GM23338 (cell line): ENCODE measurements around the gene SPINT1. TPM values are rescaled to one million over a fixed set of nuclear protein-coding genes. Genes with fewer than 3 reads are reported as not detected.

ENCODE experiments used
- ATAC-seq: fragments of 200-7000 bp; cut with Tn5 transposase; 3 replicates; pipeline ENCODE4 v1.9.1; 2020
- DNase-seq: peaks from one replicate; pipeline ENCODE4 v3.0.0-alpha.2; 2015; ENCODE audit warnings: low spot score
- H2AFZ ChIP-seq: fragments of 200-600 bp; sonication (generic); 2 replicates; pipeline ENCODE4 v1.8.0; 2016; ENCODE audit warnings: antibody characterized with exemption, mild to moderate bottlenecking, moderate library complexity
- H3F3A ChIP-seq: fragments of 200-600 bp; sonication (generic); replicated peaks from 2 replicates; pipeline ENCODE4 v1.8.0; 2017; ENCODE audit warnings: antibody characterized with exemption, mixed run types, low read depth
- H3K27ac ChIP-seq: fragments of 200-600 bp; sonication (generic); 2 replicates; pipeline ENCODE4 v1.6.1; 2016; ENCODE audit warnings: low read depth
- H3K27me3 ChIP-seq: fragments of 200-600 bp; sonication (generic); 2 replicates; pipeline ENCODE4 v1.8.0; 2016; ENCODE audit warnings: mild to moderate bottlenecking, mixed run types, moderate library complexity; ENCODE audit not compliant: insufficient read depth
- H3K36me3 ChIP-seq: fragments of 200-600 bp; sonication (generic); 2 replicates; pipeline ENCODE4 v1.8.0; 2016; ENCODE audit warnings: mild to moderate bottlenecking; ENCODE audit not compliant: insufficient read depth
- H3K4me1 ChIP-seq: fragments of 200-600 bp; sonication (generic); 2 replicates; pipeline ENCODE4 v1.8.0; 2016; ENCODE audit warnings: mild to moderate bottlenecking, moderate library complexity; ENCODE audit not compliant: insufficient read depth
- H3K4me2 ChIP-seq: fragments of 200-600 bp; sonication (generic); 2 replicates; pipeline ENCODE4 v1.7.1; 2017; ENCODE audit warnings: mixed run types
- H3K4me3 ChIP-seq: fragments of 200-600 bp; sonication (generic); 2 replicates; pipeline ENCODE4 v1.6.1; 2016; ENCODE audit warnings: mixed run types
- H3K79me2 ChIP-seq: fragments of 200-600 bp; sonication (generic); replicated peaks from 2 replicates; pipeline ENCODE4 v1.8.0; 2017; ENCODE audit warnings: mild to moderate bottlenecking; ENCODE audit not compliant: insufficient read depth
- H3K9me2 ChIP-seq: fragments of 200-600 bp; sonication (generic); 2 replicates; pipeline ENCODE4 v1.8.0; 2017; ENCODE audit not compliant: insufficient read depth
- H4K20me1 ChIP-seq: fragments of 200-600 bp; sonication (generic); replicated peaks from 2 replicates; pipeline ENCODE4 v1.8.0; 2017; ENCODE audit warnings: mild to moderate bottlenecking; ENCODE audit not compliant: insufficient read depth
- H3K27ac Mint-ChIP-seq: 2 replicates; pipeline ENCODE4 v1.8.0; 2020; ENCODE audit warnings: inconsistent platforms, mild to moderate bottlenecking, moderate library complexity, mixed read lengths
- H3K27me3 Mint-ChIP-seq: 3 replicates; pipeline ENCODE4 v1.8.0; 2022; ENCODE audit warnings: low read depth, mild to moderate bottlenecking, moderate library complexity, mixed read lengths, inconsistent platforms; ENCODE audit not compliant: insufficient read depth, poor library complexity
- H3K36me3 Mint-ChIP-seq: 3 replicates; pipeline ENCODE4 v1.8.0; 2021; ENCODE audit warnings: low read depth, mild to moderate bottlenecking, inconsistent platforms, moderate library complexity, mixed read lengths
- H3K4me1 Mint-ChIP-seq: 3 replicates; pipeline ENCODE4 v1.8.0; 2020; ENCODE audit warnings: mild to moderate bottlenecking, inconsistent platforms, mixed read lengths
- H3K4me3 Mint-ChIP-seq: 3 replicates; pipeline ENCODE4 v1.8.0; 2021; ENCODE audit warnings: moderate library complexity, mild to moderate bottlenecking, inconsistent platforms, mixed read lengths
- H3K9me3 Mint-ChIP-seq: 3 replicates; pipeline ENCODE4 v1.8.0; 2020; ENCODE audit warnings: moderate library complexity, mild to moderate bottlenecking, inconsistent platforms, mixed read lengths
- CREB1 ChIP-seq: fragments of 250-450 bp; sonication (Bioruptor Pico); IDR thresholded peaks from 2 replicates; pipeline ENCODE4 v1.5.0; 2020; ENCODE audit warnings: low read depth, mild to moderate bottlenecking, moderate library complexity
- EZH2 ChIP-seq: fragments of 200-600 bp; sonication (generic); IDR thresholded peaks from one replicate; pipeline ENCODE4 v1.8.0; 2017; ENCODE audit warnings: antibody characterized with exemption, mild to moderate bottlenecking, low read depth; ENCODE audit not compliant: unreplicated experiment
- EZH2phosphoT487 ChIP-seq: fragments of 200-600 bp; sonication (generic); IDR thresholded peaks from one replicate; pipeline ENCODE4 v1.8.1; 2018; ENCODE audit warnings: antibody characterized with exemption; ENCODE audit not compliant: unreplicated experiment
- JUNB ChIP-seq: IDR thresholded peaks from one replicate; pipeline ENCODE4 v1.6.1; 2016; ENCODE audit warnings: antibody characterized with exemption; ENCODE audit not compliant: unreplicated experiment
- NANOG ChIP-seq: IDR thresholded peaks from 2 replicates; pipeline ENCODE4 v1.6.1; 2016; ENCODE audit warnings: antibody characterized with exemption, borderline replicate concordance
- POLR2AphosphoS5 ChIP-seq: IDR thresholded peaks from 2 replicates; pipeline ENCODE4 v1.6.1; 2016; ENCODE audit warnings: antibody characterized with exemption, low read depth
- STAT1 ChIP-seq: IDR thresholded peaks from one replicate; pipeline ENCODE4 v1.6.1; 2016; ENCODE audit warnings: antibody characterized with exemption; ENCODE audit not compliant: unreplicated experiment
- ZNF114 ChIP-seq: fragments of 250-450 bp; sonication (Bioruptor Pico); IDR thresholded peaks from 2 replicates; pipeline ENCODE4 v1.5.0; 2020; ENCODE audit warnings: mild to moderate bottlenecking, moderate library complexity
- ZNF331 ChIP-seq: fragments of 250-450 bp; sonication (Bioruptor Pico); IDR thresholded peaks from 2 replicates; pipeline ENCODE4 v1.5.0; 2020; ENCODE audit warnings: low read depth, mild to moderate bottlenecking, moderate library complexity
- polyA plus RNA-seq: library from polyadenylated mRNA; unstranded; fragments of >200 nt; fragmentation: Nextera tagmentation; extraction: Ambion mirVana; gene quantifications from 2 replicates; pipeline ENCODE4 v1.2.1, GENCODE V29; 2016
- total RNA-seq: library from RNA; depleted of rRNA; stranded (reverse); fragments of >200 nt; shearing (Covaris generic); gene quantifications from 2 replicates; pipeline ENCODE4 v1.2.3, GENCODE V29; 2014
- TF ChIP-seq, protein P1 (sequence below): IDR thresholded peaks from 2 replicates; pipeline ENCODE4 v1.6.1; 2016; ENCODE audit warnings: antibody characterized with exemption
- TF ChIP-seq, protein P2 (sequence below): IDR thresholded peaks from one replicate; pipeline ENCODE4 v1.6.1; 2018; ENCODE audit warnings: antibody characterized with exemption; ENCODE audit not compliant: unreplicated experiment
- TF ChIP-seq, protein P3 (sequence below), 2 experiments: fragments of 200-600 bp in 1 of 2; sonication (generic) in 1 of 2; conservative IDR thresholded peaks; 2 replicates each; pipeline versions ENCODE4 v1.5.1 to v1.6.1; 2016 to 2017; ENCODE audit warnings: antibody characterized with exemption in 2 of 2, low read depth in 2 of 2, mild to moderate bottlenecking in 2 of 2, moderate library complexity in 1 of 2
- TF ChIP-seq, protein P4 (sequence below): fragments of 250-450 bp; sonication (Bioruptor Pico); IDR thresholded peaks from 2 replicates; pipeline ENCODE4 v1.5.0; 2020; ENCODE audit warnings: mild to moderate bottlenecking, moderate library complexity

SPINT1 gene
- total and polyA plus RNA-seq, 2 experiments from 2014 or later: 41.3 to 253 TPM

DNA sequence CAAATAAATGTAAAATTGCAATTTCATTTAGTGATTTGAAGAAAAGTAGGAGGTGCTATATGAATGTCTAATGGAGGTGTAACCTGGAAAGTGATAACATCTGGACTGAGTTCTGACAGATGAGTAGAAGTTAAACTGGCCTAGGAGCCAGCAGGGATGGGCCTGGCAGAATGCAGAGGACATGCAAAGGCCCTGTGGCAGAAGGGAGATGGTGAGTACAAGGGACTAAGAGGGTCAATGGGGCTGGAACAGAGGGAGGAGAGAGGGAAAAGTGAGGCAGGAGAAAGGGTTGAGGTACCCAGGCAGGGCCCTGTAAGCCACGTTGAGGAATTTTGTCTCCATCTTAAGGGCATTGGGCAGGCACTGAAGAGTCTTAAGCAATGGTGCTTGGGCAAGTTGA, 12.0 kb upstream of the SPINT1 start:
- H3K4me3 Mint-ChIP-seq: no peak overlapping the region
- no peak overlapping the region for H2AFZ ChIP-seq
- no peak for DNase-seq
- H4K20me1 ChIP-seq: no peaks in the 10 kb centered on the region
- H3K9me3 Mint-ChIP-seq: no peaks in the 10 kb centered on the region
- no peaks in the 10 kb centered on the region; the same call in 2 of the 3 replicates for H3K36me3 Mint-ChIP-seq
- no peak for ATAC-seq
- H3K27ac ChIP-seq: no peak overlapping the region
- H3K27ac Mint-ChIP-seq: no peak overlapping the region
- H3K4me1 Mint-ChIP-seq: peaks cover 6% of the 10 kb centered on the region; the same call in 2 of the 3 replicates
- no peaks in the 10 kb centered on the region for H3K9me2 ChIP-seq
- no peak for TF ChIP-seq EZH2
- no peak for TF ChIP-seq EZH2phosphoT487
- TF ChIP-seq JUNB: no peak
- TF ChIP-seq, protein P1, sequence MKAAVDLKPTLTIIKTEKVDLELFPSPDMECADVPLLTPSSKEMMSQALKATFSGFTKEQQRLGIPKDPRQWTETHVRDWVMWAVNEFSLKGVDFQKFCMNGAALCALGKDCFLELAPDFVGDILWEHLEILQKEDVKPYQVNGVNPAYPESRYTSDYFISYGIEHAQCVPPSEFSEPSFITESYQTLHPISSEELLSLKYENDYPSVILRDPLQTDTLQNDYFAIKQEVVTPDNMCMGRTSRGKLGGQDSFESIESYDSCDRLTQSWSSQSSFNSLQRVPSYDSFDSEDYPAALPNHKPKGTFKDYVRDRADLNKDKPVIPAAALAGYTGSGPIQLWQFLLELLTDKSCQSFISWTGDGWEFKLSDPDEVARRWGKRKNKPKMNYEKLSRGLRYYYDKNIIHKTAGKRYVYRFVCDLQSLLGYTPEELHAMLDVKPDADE: no peak
- TF ChIP-seq, protein P2, sequence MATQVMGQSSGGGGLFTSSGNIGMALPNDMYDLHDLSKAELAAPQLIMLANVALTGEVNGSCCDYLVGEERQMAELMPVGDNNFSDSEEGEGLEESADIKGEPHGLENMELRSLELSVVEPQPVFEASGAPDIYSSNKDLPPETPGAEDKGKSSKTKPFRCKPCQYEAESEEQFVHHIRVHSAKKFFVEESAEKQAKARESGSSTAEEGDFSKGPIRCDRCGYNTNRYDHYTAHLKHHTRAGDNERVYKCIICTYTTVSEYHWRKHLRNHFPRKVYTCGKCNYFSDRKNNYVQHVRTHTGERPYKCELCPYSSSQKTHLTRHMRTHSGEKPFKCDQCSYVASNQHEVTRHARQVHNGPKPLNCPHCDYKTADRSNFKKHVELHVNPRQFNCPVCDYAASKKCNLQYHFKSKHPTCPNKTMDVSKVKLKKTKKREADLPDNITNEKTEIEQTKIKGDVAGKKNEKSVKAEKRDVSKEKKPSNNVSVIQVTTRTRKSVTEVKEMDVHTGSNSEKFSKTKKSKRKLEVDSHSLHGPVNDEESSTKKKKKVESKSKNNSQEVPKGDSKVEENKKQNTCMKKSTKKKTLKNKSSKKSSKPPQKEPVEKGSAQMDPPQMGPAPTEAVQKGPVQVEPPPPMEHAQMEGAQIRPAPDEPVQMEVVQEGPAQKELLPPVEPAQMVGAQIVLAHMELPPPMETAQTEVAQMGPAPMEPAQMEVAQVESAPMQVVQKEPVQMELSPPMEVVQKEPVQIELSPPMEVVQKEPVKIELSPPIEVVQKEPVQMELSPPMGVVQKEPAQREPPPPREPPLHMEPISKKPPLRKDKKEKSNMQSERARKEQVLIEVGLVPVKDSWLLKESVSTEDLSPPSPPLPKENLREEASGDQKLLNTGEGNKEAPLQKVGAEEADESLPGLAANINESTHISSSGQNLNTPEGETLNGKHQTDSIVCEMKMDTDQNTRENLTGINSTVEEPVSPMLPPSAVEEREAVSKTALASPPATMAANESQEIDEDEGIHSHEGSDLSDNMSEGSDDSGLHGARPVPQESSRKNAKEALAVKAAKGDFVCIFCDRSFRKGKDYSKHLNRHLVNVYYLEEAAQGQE: no peak
- TF ChIP-seq, protein P3, sequence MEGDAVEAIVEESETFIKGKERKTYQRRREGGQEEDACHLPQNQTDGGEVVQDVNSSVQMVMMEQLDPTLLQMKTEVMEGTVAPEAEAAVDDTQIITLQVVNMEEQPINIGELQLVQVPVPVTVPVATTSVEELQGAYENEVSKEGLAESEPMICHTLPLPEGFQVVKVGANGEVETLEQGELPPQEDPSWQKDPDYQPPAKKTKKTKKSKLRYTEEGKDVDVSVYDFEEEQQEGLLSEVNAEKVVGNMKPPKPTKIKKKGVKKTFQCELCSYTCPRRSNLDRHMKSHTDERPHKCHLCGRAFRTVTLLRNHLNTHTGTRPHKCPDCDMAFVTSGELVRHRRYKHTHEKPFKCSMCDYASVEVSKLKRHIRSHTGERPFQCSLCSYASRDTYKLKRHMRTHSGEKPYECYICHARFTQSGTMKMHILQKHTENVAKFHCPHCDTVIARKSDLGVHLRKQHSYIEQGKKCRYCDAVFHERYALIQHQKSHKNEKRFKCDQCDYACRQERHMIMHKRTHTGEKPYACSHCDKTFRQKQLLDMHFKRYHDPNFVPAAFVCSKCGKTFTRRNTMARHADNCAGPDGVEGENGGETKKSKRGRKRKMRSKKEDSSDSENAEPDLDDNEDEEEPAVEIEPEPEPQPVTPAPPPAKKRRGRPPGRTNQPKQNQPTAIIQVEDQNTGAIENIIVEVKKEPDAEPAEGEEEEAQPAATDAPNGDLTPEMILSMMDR (conservative IDR thresholded peaks at IDR 0.05; ENCODE audit: low read depth in 2 of 2): no peak
- TF ChIP-seq CREB1 (CRISPR knock-in tag): no peak
- no peak for TF ChIP-seq NANOG
- no peak for TF ChIP-seq POLR2AphosphoS5
- no peak for TF ChIP-seq STAT1
- no peak for TF ChIP-seq ZNF114 (CRISPR knock-in tag)
- no peak for TF ChIP-seq ZNF331
- TF ChIP-seq, protein P4, sequence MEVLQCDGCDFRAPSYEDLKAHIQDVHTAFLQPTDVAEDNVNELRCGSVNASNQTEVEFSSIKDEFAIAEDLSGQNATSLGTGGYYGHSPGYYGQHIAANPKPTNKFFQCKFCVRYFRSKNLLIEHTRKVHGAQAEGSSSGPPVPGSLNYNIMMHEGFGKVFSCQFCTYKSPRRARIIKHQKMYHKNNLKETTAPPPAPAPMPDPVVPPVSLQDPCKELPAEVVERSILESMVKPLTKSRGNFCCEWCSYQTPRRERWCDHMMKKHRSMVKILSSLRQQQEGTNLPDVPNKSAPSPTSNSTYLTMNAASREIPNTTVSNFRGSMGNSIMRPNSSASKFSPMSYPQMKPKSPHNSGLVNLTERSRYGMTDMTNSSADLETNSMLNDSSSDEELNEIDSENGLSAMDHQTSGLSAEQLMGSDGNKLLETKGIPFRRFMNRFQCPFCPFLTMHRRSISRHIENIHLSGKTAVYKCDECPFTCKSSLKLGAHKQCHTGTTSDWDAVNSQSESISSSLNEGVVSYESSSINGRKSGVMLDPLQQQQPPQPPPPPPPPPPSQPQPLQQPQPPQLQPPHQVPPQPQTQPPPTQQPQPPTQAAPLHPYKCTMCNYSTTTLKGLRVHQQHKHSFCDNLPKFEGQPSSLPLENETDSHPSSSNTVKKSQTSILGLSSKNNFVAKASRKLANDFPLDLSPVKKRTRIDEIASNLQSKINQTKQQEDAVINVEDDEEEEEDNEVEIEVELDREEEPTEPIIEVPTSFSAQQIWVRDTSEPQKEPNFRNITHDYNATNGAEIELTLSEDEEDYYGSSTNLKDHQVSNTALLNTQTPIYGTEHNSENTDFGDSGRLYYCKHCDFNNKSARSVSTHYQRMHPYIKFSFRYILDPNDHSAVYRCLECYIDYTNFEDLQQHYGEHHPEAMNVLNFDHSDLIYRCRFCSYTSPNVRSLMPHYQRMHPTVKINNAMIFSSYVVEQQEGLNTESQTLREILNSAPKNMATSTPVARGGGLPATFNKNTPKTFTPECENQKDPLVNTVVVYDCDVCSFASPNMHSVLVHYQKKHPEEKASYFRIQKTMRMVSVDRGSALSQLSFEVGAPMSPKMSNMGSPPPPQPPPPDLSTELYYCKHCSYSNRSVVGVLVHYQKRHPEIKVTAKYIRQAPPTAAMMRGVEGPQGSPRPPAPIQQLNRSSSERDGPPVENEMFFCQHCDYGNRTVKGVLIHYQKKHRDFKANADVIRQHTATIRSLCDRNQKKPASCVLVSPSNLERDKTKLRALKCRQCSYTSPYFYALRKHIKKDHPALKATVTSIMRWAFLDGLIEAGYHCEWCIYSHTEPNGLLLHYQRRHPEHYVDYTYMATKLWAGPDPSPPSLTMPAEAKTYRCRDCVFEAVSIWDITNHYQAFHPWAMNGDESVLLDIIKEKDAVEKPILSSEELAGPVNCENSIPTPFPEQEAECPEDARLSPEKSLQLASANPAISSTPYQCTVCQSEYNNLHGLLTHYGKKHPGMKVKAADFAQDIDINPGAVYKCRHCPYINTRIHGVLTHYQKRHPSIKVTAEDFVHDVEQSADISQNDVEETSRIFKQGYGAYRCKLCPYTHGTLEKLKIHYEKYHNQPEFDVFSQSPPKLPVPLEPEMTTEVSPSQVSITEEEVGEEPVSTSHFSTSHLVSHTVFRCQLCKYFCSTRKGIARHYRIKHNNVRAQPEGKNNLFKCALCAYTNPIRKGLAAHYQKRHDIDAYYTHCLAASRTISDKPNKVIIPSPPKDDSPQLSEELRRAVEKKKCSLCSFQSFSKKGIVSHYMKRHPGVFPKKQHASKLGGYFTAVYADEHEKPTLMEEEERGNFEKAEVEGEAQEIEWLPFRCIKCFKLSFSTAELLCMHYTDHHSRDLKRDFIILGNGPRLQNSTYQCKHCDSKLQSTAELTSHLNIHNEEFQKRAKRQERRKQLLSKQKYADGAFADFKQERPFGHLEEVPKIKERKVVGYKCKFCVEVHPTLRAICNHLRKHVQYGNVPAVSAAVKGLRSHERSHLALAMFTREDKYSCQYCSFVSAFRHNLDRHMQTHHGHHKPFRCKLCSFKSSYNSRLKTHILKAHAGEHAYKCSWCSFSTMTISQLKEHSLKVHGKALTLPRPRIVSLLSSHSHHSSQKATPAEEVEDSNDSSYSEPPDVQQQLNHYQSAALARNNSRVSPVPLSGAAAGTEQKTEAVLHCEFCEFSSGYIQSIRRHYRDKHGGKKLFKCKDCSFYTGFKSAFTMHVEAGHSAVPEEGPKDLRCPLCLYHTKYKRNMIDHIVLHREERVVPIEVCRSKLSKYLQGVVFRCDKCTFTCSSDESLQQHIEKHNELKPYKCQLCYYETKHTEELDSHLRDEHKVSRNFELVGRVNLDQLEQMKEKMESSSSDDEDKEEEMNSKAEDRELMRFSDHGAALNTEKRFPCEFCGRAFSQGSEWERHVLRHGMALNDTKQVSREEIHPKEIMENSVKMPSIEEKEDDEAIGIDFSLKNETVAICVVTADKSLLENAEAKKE: no peak
- no peaks in the 10 kb centered on the region for H3K27me3 Mint-ChIP-seq
- no peaks in the 10 kb centered on the region for H3K27me3 ChIP-seq
- no peak overlapping the region for H3K4me2 ChIP-seq
- no peaks in the 10 kb centered on the region for H3K4me1 ChIP-seq
- no peaks in the 10 kb centered on the region for H3F3A ChIP-seq
- no peaks in the 10 kb centered on the region for H3K79me2 ChIP-seq
- no peak overlapping the region for H3K4me3 ChIP-seq
- H3K36me3 ChIP-seq: no peaks in the 10 kb centered on the region
